ENCODE measurements around the gene CENPX. TPM values are rescaled to one million over a fixed set of nuclear protein-coding genes. Genes with fewer than 3 reads are reported as not detected.

Gene CENPX
- total RNA-seq, 1 experiment from 2014 or later = 77.9 TPM

GRCh38 chr17:82070611-82071010 lies 47.9 kb upstream of the CENPX start:
- peaks cover 0 to 2% (median 0%) of the 10 kb centered on the region in 3 experiments; a peak in 2 of 7 replicates for H3K36me3 Mint-ChIP-seq (ENCODE audit: insufficient read depth in 1 of 3, low read depth in 3 of 3)
- no peak for DNase-seq
- no peak overlapping the region for H4K5ac ChIP-seq (ENCODE audit: insufficient read length, low read depth, low read length)
- H3K4me1 ChIP-seq (ENCODE audit: insufficient read depth, low read length) = no peaks in the 10 kb centered on the region
- no peak overlapping the region for H2AFZ ChIP-seq (ENCODE audit: low read length)
- no peak overlapping the region for H3K18ac ChIP-seq (ENCODE audit: insufficient read length, low read depth, low read length)
- no peaks in the 10 kb centered on the region for H3K79me2 ChIP-seq (ENCODE audit: insufficient read depth, low read length)
- H3K56ac ChIP-seq (ENCODE audit: insufficient read length, low read depth, low read length) = no peak overlapping the region
- H3K9me3 ChIP-seq (ENCODE audit: control insufficient read depth, low read depth, low read length) = no peaks in the 10 kb centered on the region
- H4K20me1 ChIP-seq (ENCODE audit: control insufficient read depth, insufficient read depth, insufficient read length) = no peaks in the 10 kb centered on the region
- H3K4me1 Mint-ChIP-seq = peaks cover 4 to 5% of the 10 kb centered on the region in 2 experiments
- no peaks in the 10 kb centered on the region; a peak in 1 of 5 replicates for H3K9me3 Mint-ChIP-seq
- TF ChIP-seq CTCF (conservative IDR thresholded peaks at IDR 0.05) = no peak
- H3K27me3 Mint-ChIP-seq (ENCODE audit: low read depth) = peaks cover 38% of the 10 kb centered on the region
- no peak overlapping the region for H2BK15ac ChIP-seq (ENCODE audit: low read depth, low read length)
- no peak overlapping the region for H3K4me2 ChIP-seq (ENCODE audit: insufficient read depth, insufficient read length, low read length)
- no peak overlapping the region for H2BK12ac ChIP-seq (ENCODE audit: insufficient read length, low read depth, low read length)
- no peak overlapping the region for H2BK20ac ChIP-seq (ENCODE audit: low read depth, low read length, poor library complexity, severe bottlenecking)
- H3K27me3 ChIP-seq (ENCODE audit: insufficient read depth, low read length) = no peaks in the 10 kb centered on the region
- no peak overlapping the region for H2AK5ac ChIP-seq (ENCODE audit: insufficient read length, low read length)
- H2BK5ac ChIP-seq (ENCODE audit: insufficient read length, low read length) = no peak overlapping the region
- no peak overlapping the region for H3K14ac ChIP-seq (ENCODE audit: insufficient read depth, low read length)
- peaks cover 6% of the 10 kb centered on the region for H3K23me2 ChIP-seq (ENCODE audit: insufficient read length, low read depth, low read length, poor library complexity, severe bottlenecking)
- no peak overlapping the region for H3K9ac ChIP-seq (ENCODE audit: extremely low read depth, insufficient read length, low read length)
- H3K23ac ChIP-seq (ENCODE audit: insufficient read length, low read depth, low read length) = no peak overlapping the region
- no peak overlapping the region for H3T11ph ChIP-seq (ENCODE audit: low read length)
- no peak overlapping the region for H3K27ac ChIP-seq (ENCODE audit: insufficient read length, low read depth, low read length)
- no peak overlapping the region for H2BK120ac ChIP-seq (ENCODE audit: low read depth, low read length, poor library complexity, severe bottlenecking)
- H4K8ac ChIP-seq (replicated peaks; ENCODE audit: insufficient read length, low read depth, low read length) = no peak overlapping the region
- H4K91ac ChIP-seq (ENCODE audit: insufficient read length, low read depth, low read length) = no peak overlapping the region
- no peak overlapping the region for H3K27ac Mint-ChIP-seq
- no peak overlapping the region for H3K4me3 Mint-ChIP-seq
- no peak overlapping the region for H3K4ac ChIP-seq (ENCODE audit: low read depth, low read length)
- H3K79me1 ChIP-seq (ENCODE audit: insufficient read depth, low read depth, low read length, poor library complexity, severe bottlenecking) = no peaks in the 10 kb centered on the region

Data from H9 (cell line).